ENCODE results near the gene PRCD.
"Not testable (repeated sequence)": the region's sequence is repeated elsewhere in the genome, so short reads cannot be mapped to it uniquely, and the experiment has no call there.

DNA sequence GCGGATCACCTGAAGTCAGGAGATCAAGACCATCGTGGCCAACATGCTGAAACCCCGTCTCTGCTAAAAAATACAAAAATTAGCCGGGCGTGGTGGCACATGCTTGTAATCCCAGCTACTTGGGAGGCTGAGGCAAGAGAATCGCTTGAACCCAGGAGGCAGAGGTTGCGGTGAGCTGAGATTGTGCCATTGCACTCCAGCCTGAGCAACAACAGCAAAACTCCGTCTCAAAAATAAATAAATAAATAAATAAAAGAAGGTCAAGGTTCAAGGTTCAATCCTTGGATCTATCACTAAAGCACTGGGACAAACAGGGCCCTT lies 14.4 kb upstream of the PRCD start:
- TF ChIP-seq, protein P1, sequence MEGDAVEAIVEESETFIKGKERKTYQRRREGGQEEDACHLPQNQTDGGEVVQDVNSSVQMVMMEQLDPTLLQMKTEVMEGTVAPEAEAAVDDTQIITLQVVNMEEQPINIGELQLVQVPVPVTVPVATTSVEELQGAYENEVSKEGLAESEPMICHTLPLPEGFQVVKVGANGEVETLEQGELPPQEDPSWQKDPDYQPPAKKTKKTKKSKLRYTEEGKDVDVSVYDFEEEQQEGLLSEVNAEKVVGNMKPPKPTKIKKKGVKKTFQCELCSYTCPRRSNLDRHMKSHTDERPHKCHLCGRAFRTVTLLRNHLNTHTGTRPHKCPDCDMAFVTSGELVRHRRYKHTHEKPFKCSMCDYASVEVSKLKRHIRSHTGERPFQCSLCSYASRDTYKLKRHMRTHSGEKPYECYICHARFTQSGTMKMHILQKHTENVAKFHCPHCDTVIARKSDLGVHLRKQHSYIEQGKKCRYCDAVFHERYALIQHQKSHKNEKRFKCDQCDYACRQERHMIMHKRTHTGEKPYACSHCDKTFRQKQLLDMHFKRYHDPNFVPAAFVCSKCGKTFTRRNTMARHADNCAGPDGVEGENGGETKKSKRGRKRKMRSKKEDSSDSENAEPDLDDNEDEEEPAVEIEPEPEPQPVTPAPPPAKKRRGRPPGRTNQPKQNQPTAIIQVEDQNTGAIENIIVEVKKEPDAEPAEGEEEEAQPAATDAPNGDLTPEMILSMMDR (IDR thresholded peaks at IDR 0.05), result not testable (repeated sequence)
- not testable (repeated sequence) for TF ChIP-seq POLR2A (IDR thresholded peaks at IDR 0.05)

All from esophagus squamous epithelium (tissue), 4 donors.